PC-3 (cell line): ENCODE measurements around the gene DOCK8. TPM values are rescaled to one million over a fixed set of nuclear protein-coding genes. Genes with fewer than 3 reads are reported as not detected.
"Not testable (repeated sequence)": the region's sequence is repeated elsewhere in the genome, so short reads cannot be mapped to it uniquely, and the experiment has no call there.

Experiments used
- ATAC-seq: fragments of 200-7000 bp; cut with Tn5 transposase; 2 replicates; pipeline ENCODE4 v1.9.1; 2020; ENCODE audit warnings: mild to moderate bottlenecking, moderate library complexity
- BruUV-seq: library from RNA; stranded (reverse); fragments of 400-500 nt; replicated peaks from 2 replicates; lab custom pipeline; 2021; lab: Mats Ljungman, UMichigan
- CTCF ChIA-PET: fragments of 300-600 bp; sonication (Branson Sonifier 250); formaldehyde crosslinking; loops from one replicate; lab custom pipeline; 2022; ENCODE audit warnings: antibody characterized with exemption; lab: Charles Lee
- POLR2A ChIA-PET: fragments of 300-600 bp; sonication (Branson Sonifier 250); formaldehyde crosslinking; loops from one replicate; lab custom pipeline; 2022; ENCODE audit warnings: antibody characterized with exemption; ENCODE audit not compliant: unreplicated experiment; lab: Charles Lee
- DNase-seq: peaks from one replicate; pipeline ENCODE4 v3.0.0-alpha.2; 2015
- H2AFZ ChIP-seq: fragments of 300-600 bp; sonication (generic); 2 replicates; pipeline ENCODE4 v1.6.0; 2016; ENCODE audit warnings: antibody characterized with exemption, low read length
- H3F3A ChIP-seq: fragments of 300-600 bp; sonication (generic); one replicate; pipeline ENCODE4 v1.6.0; 2017; ENCODE audit warnings: antibody characterized with exemption, low read length, control low read depth, mild to moderate bottlenecking; ENCODE audit not compliant: unreplicated experiment
- H3K27ac ChIP-seq: fragments of 300-600 bp; sonication (generic); 2 replicates; pipeline ENCODE4 v1.5.1; 2016; ENCODE audit warnings: mild to moderate bottlenecking, low read length
- H3K27me3 ChIP-seq: fragments of 300-600 bp; sonication (generic); 2 replicates; pipeline ENCODE4 v1.6.1; 2016; ENCODE audit warnings: low read length, mixed read lengths
- H3K36me3 ChIP-seq: fragments of 300-600 bp; sonication (generic); 2 replicates; pipeline ENCODE4 v1.6.1; 2016; ENCODE audit warnings: low read depth, mixed run types, low read length, mixed read lengths
- H3K4me1 ChIP-seq: fragments of 300-600 bp; sonication (generic); 2 replicates; pipeline ENCODE4 v1.5.1; 2016; ENCODE audit warnings: low read length; ENCODE audit not compliant: insufficient read depth
- H3K4me2 ChIP-seq: fragments of 300-600 bp; sonication (generic); 2 replicates; pipeline ENCODE4 v1.6.0; 2016; ENCODE audit warnings: low read length
- H3K4me3 ChIP-seq: fragments of 300-600 bp; sonication (generic); 2 replicates; pipeline ENCODE4 v1.5.1; 2016; ENCODE audit warnings: mild to moderate bottlenecking, low read length, mixed read lengths
- H3K79me2 ChIP-seq: fragments of 300-600 bp; sonication (generic); 2 replicates; pipeline ENCODE4 v1.6.1; 2017; ENCODE audit warnings: low read length, mixed read lengths
- H3K9ac ChIP-seq: fragments of 300-600 bp; sonication (generic); 2 replicates; pipeline ENCODE4 v1.6.0; 2016; ENCODE audit warnings: mild to moderate bottlenecking, low read length
- H3K9me2 ChIP-seq: fragments of 300-600 bp; sonication (generic); replicated peaks from 2 replicates; pipeline ENCODE4 v1.6.1; 2016; ENCODE audit warnings: mixed run types, low read length, mixed read lengths
- H3K9me3 ChIP-seq: fragments of 300-600 bp; sonication (generic); 2 replicates; pipeline ENCODE4 v1.6.1; 2016; ENCODE audit warnings: low read length, mixed read lengths
- H4K20me1 ChIP-seq: fragments of 300-600 bp; sonication (generic); 2 replicates; pipeline ENCODE4 v1.6.1; 2016; ENCODE audit warnings: low read length, mixed read lengths
- EZH2 ChIP-seq: fragments of 300-600 bp; sonication (generic); IDR thresholded peaks from one replicate; pipeline ENCODE4 v1.6.1; 2017; ENCODE audit warnings: antibody characterized with exemption, mild to moderate bottlenecking, low read length; ENCODE audit not compliant: unreplicated experiment
- EZH2phosphoT487 ChIP-seq: fragments of 300-600 bp; sonication (generic); IDR thresholded peaks from 2 replicates; pipeline ENCODE4 v1.6.1; 2018; ENCODE audit warnings: mild to moderate bottlenecking, antibody characterized with exemption, low read length, borderline replicate concordance
- intact Hi-C: fragments of 100-400 bp; cut with micrococcal nuclease; formaldehyde crosslinking; loops from 2 replicates; pipeline ENCODE4 v1.9.0; 2023
- total RNA-seq: library from RNA; depleted of rRNA; stranded (reverse); fragments of >200 nt; gene quantifications from 2 replicates; pipeline ENCODE4 v1.2.3, GENCODE V29; 2014
- TF ChIP-seq, protein P1 (sequence below): fragments of 300-600 bp; sonication (generic); conservative IDR thresholded peaks from 2 replicates; pipeline ENCODE4 v1.5.1; 2017; ENCODE audit warnings: antibody characterized with exemption, low read depth, mild to moderate bottlenecking, low read length

Gene DOCK8
- total RNA-seq, 1 experiment from 2014 or later, result 1.9 TPM

GRCh38 chr9:217950-218349 lies 3.3 kb downstream of the DOCK8 start:
- Histone ChIP-seq H3K9me2 (no peaks in the 10 kb centered on the region), H3K9ac (no peak overlapping the region), H3K27me3 (no peaks in the 10 kb centered on the region), H3K4me1 (peaks cover 4% of the 10 kb centered on the region; the same call in 1 of the 2 replicates), H3K4me3 (no peak overlapping the region), H3K79me2 (no peaks in the 10 kb centered on the region), H3K9me3 (no peaks in the 10 kb centered on the region), H3F3A (no peaks in the 10 kb centered on the region), H4K20me1 (no peaks in the 10 kb centered on the region), H3K4me2 (no peak overlapping the region), H3K27ac (no peak overlapping the region), H2AFZ (no peak overlapping the region), H3K36me3 (no peaks in the 10 kb centered on the region)
- ChIA-PET POLR2A (no interaction called here), CTCF (no interaction called here)
- TF ChIP-seq, protein P1, sequence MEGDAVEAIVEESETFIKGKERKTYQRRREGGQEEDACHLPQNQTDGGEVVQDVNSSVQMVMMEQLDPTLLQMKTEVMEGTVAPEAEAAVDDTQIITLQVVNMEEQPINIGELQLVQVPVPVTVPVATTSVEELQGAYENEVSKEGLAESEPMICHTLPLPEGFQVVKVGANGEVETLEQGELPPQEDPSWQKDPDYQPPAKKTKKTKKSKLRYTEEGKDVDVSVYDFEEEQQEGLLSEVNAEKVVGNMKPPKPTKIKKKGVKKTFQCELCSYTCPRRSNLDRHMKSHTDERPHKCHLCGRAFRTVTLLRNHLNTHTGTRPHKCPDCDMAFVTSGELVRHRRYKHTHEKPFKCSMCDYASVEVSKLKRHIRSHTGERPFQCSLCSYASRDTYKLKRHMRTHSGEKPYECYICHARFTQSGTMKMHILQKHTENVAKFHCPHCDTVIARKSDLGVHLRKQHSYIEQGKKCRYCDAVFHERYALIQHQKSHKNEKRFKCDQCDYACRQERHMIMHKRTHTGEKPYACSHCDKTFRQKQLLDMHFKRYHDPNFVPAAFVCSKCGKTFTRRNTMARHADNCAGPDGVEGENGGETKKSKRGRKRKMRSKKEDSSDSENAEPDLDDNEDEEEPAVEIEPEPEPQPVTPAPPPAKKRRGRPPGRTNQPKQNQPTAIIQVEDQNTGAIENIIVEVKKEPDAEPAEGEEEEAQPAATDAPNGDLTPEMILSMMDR, result no peak
- TF ChIP-seq EZH2, result no peak
- TF ChIP-seq EZH2phosphoT487, result no peak
- BruUV-seq, result no TSS peak
- ATAC-seq, result no peak
- no peak for DNase-seq
- intact Hi-C loops, result no loop called here

- POLR2A ChIA-PET, H3K9me2 ChIP-seq, H3K4me3 ChIP-seq, H3K4me2 ChIP-seq, intact Hi-C loops, H3F3A ChIP-seq, ATAC-seq, CTCF ChIA-PET, H3K36me3 ChIP-seq, DNase-seq, H3K9ac ChIP-seq, H3K79me2 ChIP-seq, BruUV-seq, H2AFZ ChIP-seq, H3K27me3 ChIP-seq, H4K20me1 ChIP-seq, H3K4me1 ChIP-seq, H3K27ac ChIP-seq, H3K9me3 ChIP-seq: not testable (repeated sequence)
These were observed 4.4 kb downstream of the DOCK8 start for GRCh38 chr9:219036-219435.

DNA sequence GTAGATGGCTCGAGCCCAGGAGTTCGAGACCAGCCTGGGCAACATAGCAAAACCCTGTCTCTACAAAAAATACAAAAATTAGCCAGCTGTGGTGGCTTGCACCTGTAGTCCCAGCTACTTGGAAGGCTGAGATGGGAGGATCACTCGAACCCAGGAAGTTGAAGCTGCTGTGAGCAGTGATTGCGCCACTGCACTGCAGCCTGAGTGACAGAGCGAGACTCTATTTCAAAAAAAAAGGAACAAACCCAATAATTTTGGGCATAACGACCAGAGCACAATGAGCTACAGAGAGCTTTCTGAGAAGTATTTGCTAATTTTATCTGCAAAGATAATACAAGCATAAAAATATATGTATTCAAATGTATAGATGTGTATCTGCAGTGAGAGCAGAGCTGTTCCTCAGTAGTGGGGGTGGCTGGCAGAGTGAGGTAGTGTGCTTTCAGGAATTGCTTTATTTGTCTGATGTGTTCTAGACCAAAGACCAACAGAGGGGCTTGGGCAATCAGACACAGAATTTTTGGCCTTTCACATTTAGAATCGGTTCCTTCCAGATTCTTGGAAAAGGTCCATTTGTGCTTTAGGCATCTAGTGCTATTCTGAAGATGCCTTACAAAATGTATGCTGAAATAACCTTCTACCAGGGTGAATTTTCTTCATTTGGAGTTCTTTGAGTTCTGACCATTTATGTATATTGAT lies 5.2 kb downstream of the DOCK8 start:
- H3K4me2 ChIP-seq, result no peak overlapping the region
- no peaks in the 10 kb centered on the region for H3K27me3 ChIP-seq
- H2AFZ ChIP-seq, result no peak overlapping the region
- no peak overlapping the region for H3K4me3 ChIP-seq
- CTCF ChIA-PET, result no interaction called here
- no peak for TF ChIP-seq EZH2phosphoT487
- H3F3A ChIP-seq, result no peaks in the 10 kb centered on the region
- no peaks in the 10 kb centered on the region for H3K9me2 ChIP-seq
- H3K9ac ChIP-seq, result no peak overlapping the region
- H3K27ac ChIP-seq, result no peak overlapping the region
- ATAC-seq (no peak), DNase-seq (no peak)
- intact Hi-C loops, result no loop called here
- POLR2A ChIA-PET, result no interaction called here
- H3K4me1 ChIP-seq, result peaks cover 16% of the 10 kb centered on the region
- BruUV-seq, result no TSS peak
- H3K79me2 ChIP-seq, result no peaks in the 10 kb centered on the region
- no peaks in the 10 kb centered on the region for H3K36me3 ChIP-seq
- no peaks in the 10 kb centered on the region for H3K9me3 ChIP-seq
- no peaks in the 10 kb centered on the region for H4K20me1 ChIP-seq
